ENCODE measurements around the gene SOX13.

GRCh38 chr1:204126956-204127355, 54.0 kb downstream of the SOX13 start:
- TF ChIP-seq CTCF (IDR thresholded peaks at IDR 0.05): no peak
- no peak for TF ChIP-seq POLR2A (IDR thresholded peaks at IDR 0.05)

Measured in tibial nerve (tissue), 3 donors.